ENCODE measurements around the gene DCAF5. TPM values are rescaled to one million over a fixed set of nuclear protein-coding genes. Genes with fewer than 3 reads are reported as not detected.
A peak's percentile ranks its signal among the peaks of the same experiment; 100 is the strongest.

The DCAF5 gene
- total RNA-seq, 4 donors from 2014 or later, result 34.9 to 67.6 (median 48.1) TPM

- 83% methylated on average over 1 of the region's 1 CpG for WGBS
- Histone ChIP-seq H3K4me3 (no peak overlapping the region), H3K36me3 (peaks cover 4% of the 10 kb centered on the region), H3K9me3 (no peaks in the 10 kb centered on the region), H3K4me1 (peaks cover 21% of the 10 kb centered on the region), H3K27me3 (no peaks in the 10 kb centered on the region), H3K27ac (no peak overlapping the region)
- no peak for TF ChIP-seq POLR2AphosphoS5 (IDR thresholded peaks at IDR 0.05)
- no peak for TF ChIP-seq POLR2A (IDR thresholded peaks at IDR 0.05)
- no peak for TF ChIP-seq EP300 (IDR thresholded peaks at IDR 0.05)
- TF ChIP-seq, protein P1, sequence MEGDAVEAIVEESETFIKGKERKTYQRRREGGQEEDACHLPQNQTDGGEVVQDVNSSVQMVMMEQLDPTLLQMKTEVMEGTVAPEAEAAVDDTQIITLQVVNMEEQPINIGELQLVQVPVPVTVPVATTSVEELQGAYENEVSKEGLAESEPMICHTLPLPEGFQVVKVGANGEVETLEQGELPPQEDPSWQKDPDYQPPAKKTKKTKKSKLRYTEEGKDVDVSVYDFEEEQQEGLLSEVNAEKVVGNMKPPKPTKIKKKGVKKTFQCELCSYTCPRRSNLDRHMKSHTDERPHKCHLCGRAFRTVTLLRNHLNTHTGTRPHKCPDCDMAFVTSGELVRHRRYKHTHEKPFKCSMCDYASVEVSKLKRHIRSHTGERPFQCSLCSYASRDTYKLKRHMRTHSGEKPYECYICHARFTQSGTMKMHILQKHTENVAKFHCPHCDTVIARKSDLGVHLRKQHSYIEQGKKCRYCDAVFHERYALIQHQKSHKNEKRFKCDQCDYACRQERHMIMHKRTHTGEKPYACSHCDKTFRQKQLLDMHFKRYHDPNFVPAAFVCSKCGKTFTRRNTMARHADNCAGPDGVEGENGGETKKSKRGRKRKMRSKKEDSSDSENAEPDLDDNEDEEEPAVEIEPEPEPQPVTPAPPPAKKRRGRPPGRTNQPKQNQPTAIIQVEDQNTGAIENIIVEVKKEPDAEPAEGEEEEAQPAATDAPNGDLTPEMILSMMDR (IDR thresholded peaks at IDR 0.05), result no peak
- DNase-seq (ENCODE audit: low spot score in 2 of 2), result no peak
Observed at GRCh38 chr14:69141550-69141949, 11.4 kb downstream of the DCAF5 start.

DNA sequence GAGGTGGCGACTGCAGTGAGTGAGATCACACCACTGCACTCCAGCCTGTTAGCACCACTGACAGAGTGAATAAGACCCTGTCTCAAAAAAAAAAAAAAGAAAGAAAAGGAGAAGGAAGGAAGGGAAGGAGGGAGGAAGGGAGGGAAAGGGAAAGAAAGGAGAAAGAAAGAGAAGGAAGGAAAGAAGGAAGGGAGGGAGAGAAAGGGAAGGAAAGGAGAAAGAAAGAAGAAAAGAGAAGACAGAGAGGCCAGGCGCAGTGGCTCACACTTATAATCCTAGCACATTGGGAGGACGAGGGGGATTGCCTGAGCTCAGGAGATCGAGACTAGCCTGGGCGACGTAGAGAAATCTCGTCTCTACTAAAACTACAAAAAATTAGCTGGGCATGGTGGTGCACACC is 13.2 kb downstream of the DCAF5 start:
- 82% methylated on average over 7 of the region's 7 CpGs for WGBS
- peaks cover 4% of the 10 kb centered on the region for H3K36me3 ChIP-seq
- H3K4me3 ChIP-seq, result no peak overlapping the region
- H3K27me3 ChIP-seq, result no peaks in the 10 kb centered on the region
- peaks cover 21% of the 10 kb centered on the region for H3K4me1 ChIP-seq
- TF ChIP-seq POLR2AphosphoS5 (IDR thresholded peaks at IDR 0.05) (no peak), EP300 (IDR thresholded peaks at IDR 0.05) (no peak), POLR2A (IDR thresholded peaks at IDR 0.05) (no peak)
- TF ChIP-seq, protein P1 (IDR thresholded peaks at IDR 0.05), result no peak
- no peak overlapping the region for H3K27ac ChIP-seq
- DNase-seq (ENCODE audit: low spot score in 2 of 2), result no peak
- no peaks in the 10 kb centered on the region for H3K9me3 ChIP-seq

DNA sequence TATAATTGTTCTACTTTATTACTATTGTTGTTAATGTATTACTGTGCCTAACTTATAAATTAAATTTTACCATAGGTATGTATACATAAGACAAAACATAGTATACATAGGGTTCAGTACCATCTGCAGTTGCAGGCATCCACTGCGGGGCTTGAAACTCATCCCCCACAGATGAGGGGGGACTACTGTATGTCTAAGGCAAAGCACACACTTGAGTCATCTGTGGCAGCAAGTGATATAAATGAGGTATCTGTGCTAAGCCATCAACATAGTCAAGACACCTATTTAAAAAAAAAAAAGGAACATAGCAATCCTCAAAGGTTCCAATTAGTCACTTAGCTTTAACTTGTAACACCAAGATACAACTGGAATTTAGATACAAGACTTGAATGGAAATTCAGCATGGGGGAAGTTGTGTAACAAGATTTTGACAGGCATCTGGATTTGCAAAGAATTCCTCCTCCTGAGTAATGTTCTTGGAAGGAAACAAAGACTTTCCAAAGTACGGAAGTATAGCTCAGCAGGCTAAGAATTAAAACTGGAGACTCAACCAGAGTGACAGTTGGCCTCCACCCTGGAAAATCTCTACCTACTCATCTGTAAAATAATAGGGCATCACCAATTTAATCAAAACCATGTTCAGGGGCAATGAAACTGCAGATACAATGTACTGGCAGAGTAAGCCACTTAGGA is 14.9 kb downstream of the DCAF5 start:
- H3K27ac ChIP-seq, result peak overlapping the region; percentile 21
- no peaks in the 10 kb centered on the region for H3K9me3 ChIP-seq
- TF ChIP-seq POLR2AphosphoS5 (IDR thresholded peaks at IDR 0.05), result no peak
- TF ChIP-seq, protein P1 (IDR thresholded peaks at IDR 0.05), result no peak
- DNase-seq (ENCODE audit: low spot score in 2 of 2), result no peak
- H3K27me3 ChIP-seq, result no peaks in the 10 kb centered on the region
- peaks cover 3% of the 10 kb centered on the region for H3K36me3 ChIP-seq
- 44% methylated on average over 2 of the region's 2 CpGs for WGBS
- H3K4me1 ChIP-seq, result peaks cover 32% of the 10 kb centered on the region
- no peak overlapping the region for H3K4me3 ChIP-seq

DNA sequence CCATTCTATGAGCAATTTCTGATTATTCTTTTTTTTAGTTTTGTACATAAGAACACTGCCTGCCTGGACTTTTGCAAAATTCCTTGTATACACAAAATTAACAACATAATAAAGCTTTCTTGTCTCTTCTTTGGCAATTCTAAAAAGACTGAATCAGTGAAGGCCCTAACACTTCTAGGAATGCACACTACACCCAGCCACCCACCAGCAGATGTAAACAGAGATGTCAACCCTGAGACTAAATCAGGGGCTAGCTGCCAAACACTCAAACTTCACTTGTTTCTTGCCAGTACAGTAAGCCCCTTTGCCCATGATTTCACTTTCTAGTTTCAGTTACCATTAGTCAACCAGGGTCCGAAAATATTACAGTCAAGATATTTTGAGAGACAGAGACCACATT is 15.5 kb downstream of the DCAF5 start:
- H3K27ac ChIP-seq, result no peak overlapping the region
- TF ChIP-seq POLR2AphosphoS5 (IDR thresholded peaks at IDR 0.05) (no peak), EP300 (IDR thresholded peaks at IDR 0.05) (no peak), POLR2A (IDR thresholded peaks at IDR 0.05) (no peak)
- TF ChIP-seq, protein P1 (IDR thresholded peaks at IDR 0.05), result no peak
- H3K27me3 ChIP-seq, result no peaks in the 10 kb centered on the region
- DNase-seq (ENCODE audit: low spot score in 2 of 2), result no peak
- no peak overlapping the region for H3K4me3 ChIP-seq
- H3K9me3 ChIP-seq, result no peaks in the 10 kb centered on the region
- peaks cover 38% of the 10 kb centered on the region for H3K4me1 ChIP-seq
- 78% methylated on average over 1 of the region's 1 CpG for WGBS
- H3K36me3 ChIP-seq, result no peaks in the 10 kb centered on the region

DNA sequence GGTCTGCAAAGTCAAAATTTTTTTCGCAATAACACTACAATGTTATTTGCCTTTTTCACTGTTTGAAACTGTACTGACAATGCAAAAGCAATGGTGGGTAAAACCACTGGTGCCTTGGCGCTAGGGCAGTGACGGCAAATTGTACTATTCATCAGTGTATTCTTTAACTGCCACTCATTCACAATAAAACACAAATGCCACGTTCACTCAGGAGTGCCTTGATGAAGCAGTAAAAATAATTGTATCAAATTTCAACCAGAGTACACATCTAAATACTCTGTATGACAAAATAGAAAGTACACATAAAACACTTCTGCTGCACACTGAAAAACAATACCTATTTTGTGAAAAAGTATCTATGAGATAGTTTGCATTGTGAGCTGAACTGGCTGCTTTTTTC is 17.8 kb downstream of the DCAF5 start:
- DNase-seq (ENCODE audit: low spot score in 2 of 2), result no peak
- Histone ChIP-seq H3K36me3 (no peaks in the 10 kb centered on the region), H3K4me1 (peaks cover 40% of the 10 kb centered on the region), H3K27ac (no peak overlapping the region), H3K9me3 (no peaks in the 10 kb centered on the region), H3K27me3 (no peaks in the 10 kb centered on the region), H3K4me3 (no peak overlapping the region)
- 88% methylated on average over 4 of the region's 4 CpGs for WGBS
- TF ChIP-seq POLR2AphosphoS5 (IDR thresholded peaks at IDR 0.05), result no peak
- TF ChIP-seq POLR2A (IDR thresholded peaks at IDR 0.05), result no peak
- no peak for TF ChIP-seq EP300 (IDR thresholded peaks at IDR 0.05)
- TF ChIP-seq, protein P1 (IDR thresholded peaks at IDR 0.05), result no peak
